HPDE6-E6E7 (cell line): ENCODE measurements around the gene ZSWIM6.
"Not testable (repeated sequence)": the region's sequence is repeated elsewhere in the genome, so short reads cannot be mapped to it uniquely, and the experiment has no call there.

Source experiments
- DNase-seq: peaks from one replicate; pipeline ENCODE4 v3.0.0; 2011; ENCODE audit warnings: missing footprints; ENCODE audit errors: extremely low spot score

The ZSWIM6 gene

GRCh38 chr5:61407706-61408270 lies 75.7 kb downstream of the ZSWIM6 start:
- DNase-seq, result no peak

GRCh38 chr5:61408476-61409168 lies 76.6 kb downstream of the ZSWIM6 start:
- peak; percentile 97 for DNase-seq

- peak; percentile 49 for DNase-seq
These were observed 77.5 kb downstream of the ZSWIM6 start for GRCh38 chr5:61409568-61409967.

- DNase-seq, result no peak
These were observed 78.8 kb downstream of the ZSWIM6 start for GRCh38 chr5:61410811-61411210.

GRCh38 chr5:61412361-61412760 lies 80.3 kb downstream of the ZSWIM6 start:
- DNase-seq, result no peak

- DNase-seq, result not testable (repeated sequence)
These were observed 81.1 kb downstream of the ZSWIM6 start for GRCh38 chr5:61413205-61413604.

- DNase-seq, result no peak
These were observed 82.7 kb downstream of the ZSWIM6 start for GRCh38 chr5:61414806-61415205.

GRCh38 chr5:61416010-61416409 lies 84.0 kb downstream of the ZSWIM6 start:
- no peak for DNase-seq

- DNase-seq, result no peak
These were observed 84.4 kb downstream of the ZSWIM6 start for GRCh38 chr5:61416420-61416819.

GRCh38 chr5:61417340-61417739 lies 85.3 kb downstream of the ZSWIM6 start:
- DNase-seq, result no peak

- DNase-seq, result no peak
These were observed 85.8 kb downstream of the ZSWIM6 start for GRCh38 chr5:61417851-61418250.

GRCh38 chr5:61419106-61419505 lies 87.0 kb downstream of the ZSWIM6 start:
- no peak for DNase-seq

GRCh38 chr5:61420016-61420415 lies 88.0 kb downstream of the ZSWIM6 start:
- DNase-seq, result no peak

- DNase-seq, result not testable (repeated sequence)
These were observed 89.2 kb downstream of the ZSWIM6 start for GRCh38 chr5:61421262-61421661.

GRCh38 chr5:61423487-61424145 lies 91.6 kb downstream of the ZSWIM6 start:
- DNase-seq, result no peak

- no peak for DNase-seq
These were observed 93.9 kb downstream of the ZSWIM6 start for GRCh38 chr5:61425918-61426317.

- DNase-seq, result no peak
These were observed 97.8 kb downstream of the ZSWIM6 start for GRCh38 chr5:61429906-61430305.

- no peak for DNase-seq
These were observed 100.0 kb downstream of the ZSWIM6 start for GRCh38 chr5:61431923-61432620.

- DNase-seq, result no peak
These were observed 103.3 kb downstream of the ZSWIM6 start for GRCh38 chr5:61435368-61435767.

- no peak for DNase-seq
These were observed 106.4 kb downstream of the ZSWIM6 start for GRCh38 chr5:61438298-61438970.

GRCh38 chr5:61440086-61440485 lies 108.0 kb downstream of the ZSWIM6 start:
- no peak for DNase-seq

- DNase-seq, result peak; percentile 35
These were observed 108.5 kb downstream of the ZSWIM6 start for GRCh38 chr5:61440596-61440995.
